DND-41 (cell line): Measurements from ENCODE around the gene GPR156.

Experiments used
- CTCF ChIP-seq: IDR thresholded peaks from 2 replicates; pipeline ENCODE4 v1.5.1; 2012; ENCODE audit warnings: borderline replicate concordance, low read length, moderate library complexity, mild to moderate bottlenecking; ENCODE audit not compliant: poor library complexity, severe bottlenecking; ENCODE audit errors: extremely low read depth
- EZH2 ChIP-seq: IDR thresholded peaks from 3 replicates; pipeline ENCODE4 v1.6.1; 2012; ENCODE audit warnings: borderline replicate concordance, low read depth, mild to moderate bottlenecking, moderate library complexity, low read length, inconsistent platforms; ENCODE audit not compliant: severe bottlenecking

- TF ChIP-seq CTCF, result no peak
- no peak for TF ChIP-seq EZH2
These were observed 47.6 kb upstream of the GPR156 start for GRCh38 chr3:120332646-120333045.
